WTC11 (cell line): Measurements from ENCODE around the gene UBAP2.

Experiments used
- E2F1 ChIP-seq: sonication (generic); formaldehyde crosslinking; IDR thresholded peaks from 2 replicates; pipeline ENCODE4 v1.8.0; 2022; ENCODE audit warnings: mild to moderate bottlenecking, missing genetic modification reagents
- ETV6 ChIP-seq: sonication (generic); formaldehyde crosslinking; IDR thresholded peaks from 2 replicates; pipeline ENCODE4 v1.8.1; 2022; ENCODE audit warnings: mild to moderate bottlenecking, missing genetic modification reagents
- FOXP1 ChIP-seq: sonication (generic); formaldehyde crosslinking; IDR thresholded peaks from 2 replicates; pipeline ENCODE4 v1.8.0; 2022; ENCODE audit warnings: missing genetic modification reagents, mild to moderate bottlenecking, moderate library complexity, borderline replicate concordance
- KAT7 ChIP-seq: sonication (generic); formaldehyde crosslinking; IDR thresholded peaks from 2 replicates; pipeline ENCODE4 v1.8.1; 2023; ENCODE audit warnings: missing genetic modification reagents, mild to moderate bottlenecking, borderline replicate concordance
- MXD4 ChIP-seq: fragments of 250-450 bp; sonication (Bioruptor Pico); IDR thresholded peaks from 2 replicates; pipeline ENCODE4 v1.8.0; 2021; ENCODE audit warnings: mild to moderate bottlenecking, moderate library complexity, borderline replicate concordance
- NFYB ChIP-seq: sonication (generic); formaldehyde crosslinking; conservative IDR thresholded peaks from 2 replicates; pipeline ENCODE4 v1.8.0; 2022; ENCODE audit warnings: low read depth, missing genetic modification reagents
- SMAD4 ChIP-seq: sonication (generic); formaldehyde crosslinking; IDR thresholded peaks from 2 replicates; pipeline ENCODE4 v1.8.0; 2022; ENCODE audit warnings: mild to moderate bottlenecking, missing genetic modification reagents
- TEAD4 ChIP-seq: sonication (generic); formaldehyde crosslinking; IDR thresholded peaks from 2 replicates; pipeline ENCODE4 v1.8.0; 2022; ENCODE audit warnings: mild to moderate bottlenecking, missing genetic modification reagents
- USF2 ChIP-seq: sonication (generic); formaldehyde crosslinking; IDR thresholded peaks from 2 replicates; pipeline ENCODE4 v1.8.1; 2023; ENCODE audit warnings: mild to moderate bottlenecking, missing genetic modification reagents, moderate library complexity
- ZNF263 ChIP-seq: sonication (generic); formaldehyde crosslinking; IDR thresholded peaks from 2 replicates; pipeline ENCODE4 v1.8.1; 2022; ENCODE audit warnings: low read depth, mild to moderate bottlenecking, moderate library complexity, missing genetic modification reagents
- ZNF416 ChIP-seq: fragments of 250-450 bp; sonication (Bioruptor Pico); IDR thresholded peaks from 2 replicates; pipeline ENCODE4 v1.9.0; 2021; ENCODE audit warnings: mild to moderate bottlenecking, inconsistent platforms
- TF ChIP-seq, protein P1 (sequence below): fragments of 200-600 bp; IDR thresholded peaks from 2 replicates; pipeline ENCODE4 v1.8.0; 2022; ENCODE audit warnings: antibody characterized with exemption
- TF ChIP-seq, protein P2 (sequence below): sonication (generic); formaldehyde crosslinking; IDR thresholded peaks from 2 replicates; pipeline ENCODE4 v1.8.0; 2022; ENCODE audit warnings: mild to moderate bottlenecking, missing genetic modification reagents
- TF ChIP-seq, protein P3 (sequence below): sonication (generic); formaldehyde crosslinking; IDR thresholded peaks from 2 replicates; pipeline ENCODE4 v1.8.0; 2022; ENCODE audit warnings: mild to moderate bottlenecking, missing genetic modification reagents

GRCh38 chr9:34070606-34071324 is 22.1 kb upstream of the UBAP2 start:
- TF ChIP-seq, protein P1, sequence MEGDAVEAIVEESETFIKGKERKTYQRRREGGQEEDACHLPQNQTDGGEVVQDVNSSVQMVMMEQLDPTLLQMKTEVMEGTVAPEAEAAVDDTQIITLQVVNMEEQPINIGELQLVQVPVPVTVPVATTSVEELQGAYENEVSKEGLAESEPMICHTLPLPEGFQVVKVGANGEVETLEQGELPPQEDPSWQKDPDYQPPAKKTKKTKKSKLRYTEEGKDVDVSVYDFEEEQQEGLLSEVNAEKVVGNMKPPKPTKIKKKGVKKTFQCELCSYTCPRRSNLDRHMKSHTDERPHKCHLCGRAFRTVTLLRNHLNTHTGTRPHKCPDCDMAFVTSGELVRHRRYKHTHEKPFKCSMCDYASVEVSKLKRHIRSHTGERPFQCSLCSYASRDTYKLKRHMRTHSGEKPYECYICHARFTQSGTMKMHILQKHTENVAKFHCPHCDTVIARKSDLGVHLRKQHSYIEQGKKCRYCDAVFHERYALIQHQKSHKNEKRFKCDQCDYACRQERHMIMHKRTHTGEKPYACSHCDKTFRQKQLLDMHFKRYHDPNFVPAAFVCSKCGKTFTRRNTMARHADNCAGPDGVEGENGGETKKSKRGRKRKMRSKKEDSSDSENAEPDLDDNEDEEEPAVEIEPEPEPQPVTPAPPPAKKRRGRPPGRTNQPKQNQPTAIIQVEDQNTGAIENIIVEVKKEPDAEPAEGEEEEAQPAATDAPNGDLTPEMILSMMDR = no peak
- no peak for TF ChIP-seq TEAD4 (CRISPR knock-in tag)
- no peak for TF ChIP-seq ZNF263 (CRISPR knock-in tag)
- TF ChIP-seq MXD4 (CRISPR knock-in tag) = no peak
- no peak for TF ChIP-seq SMAD4 (CRISPR knock-in tag)
- TF ChIP-seq FOXP1 (CRISPR knock-in tag) = no peak
- TF ChIP-seq, protein P2, sequence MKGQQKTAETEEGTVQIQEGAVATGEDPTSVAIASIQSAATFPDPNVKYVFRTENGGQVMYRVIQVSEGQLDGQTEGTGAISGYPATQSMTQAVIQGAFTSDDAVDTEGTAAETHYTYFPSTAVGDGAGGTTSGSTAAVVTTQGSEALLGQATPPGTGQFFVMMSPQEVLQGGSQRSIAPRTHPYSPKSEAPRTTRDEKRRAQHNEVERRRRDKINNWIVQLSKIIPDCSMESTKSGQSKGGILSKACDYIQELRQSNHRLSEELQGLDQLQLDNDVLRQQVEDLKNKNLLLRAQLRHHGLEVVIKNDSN (CRISPR knock-in tag) = no peak
- no peak for TF ChIP-seq KAT7 (CRISPR knock-in tag)
- TF ChIP-seq, protein P3, sequence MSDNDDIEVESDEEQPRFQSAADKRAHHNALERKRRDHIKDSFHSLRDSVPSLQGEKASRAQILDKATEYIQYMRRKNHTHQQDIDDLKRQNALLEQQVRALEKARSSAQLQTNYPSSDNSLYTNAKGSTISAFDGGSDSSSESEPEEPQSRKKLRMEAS (CRISPR knock-in tag) = no peak
- TF ChIP-seq ETV6 (CRISPR knock-in tag) = no peak
- no peak for TF ChIP-seq USF2
- no peak for TF ChIP-seq NFYB
- no peak for TF ChIP-seq ZNF416 (CRISPR knock-in tag)
- TF ChIP-seq E2F1 = no peak
